Activated CD4-positive, alpha-beta T cell treated with anti-CD3 and anti-CD28 coated beads for 36 hours (primary cell): ENCODE data around the gene GDF11. TPM values are rescaled to one million over a fixed set of nuclear protein-coding genes. Genes with fewer than 3 reads are reported as not detected.
A peak's percentile ranks its signal among the peaks of the same experiment; 100 is the strongest.

Source experiments
- ATAC-seq: fragments of 200-7000 bp; cut with Tn5 transposase; one replicate; pipeline ENCODE4 v1.10.0; 2021; ENCODE audit warnings: mild to moderate bottlenecking, moderate library complexity
- CTCF ChIA-PET: fragments of 350-600 bp; sonication (Branson Sonifier 250); formaldehyde crosslinking; loops from one replicate; lab custom pipeline; 2021; ENCODE audit warnings: antibody characterized with exemption; lab: Charles Lee
- POLR2A ChIA-PET: fragments of 350-600 bp; sonication (Branson Sonifier 250); formaldehyde crosslinking; loops from one replicate; lab custom pipeline; 2021; ENCODE audit warnings: antibody characterized with exemption, inconsistent platforms; lab: Charles Lee
- DNase-seq: peaks from one replicate; pipeline ENCODE4 v3.0.0-alpha.2; 2020
- H3K27ac Mint-ChIP-seq: one replicate; pipeline ENCODE4 v1.8.0; 2021; ENCODE audit warnings: mixed read lengths
- H3K27me3 Mint-ChIP-seq: one replicate; pipeline ENCODE4 v1.8.0; 2021; ENCODE audit warnings: mixed read lengths
- H3K36me3 Mint-ChIP-seq: one replicate; pipeline ENCODE4 v1.8.0; 2021; ENCODE audit warnings: low read depth, mixed read lengths
- H3K4me1 Mint-ChIP-seq: one replicate; pipeline ENCODE4 v1.8.0; 2021; ENCODE audit warnings: mixed read lengths
- H3K4me3 Mint-ChIP-seq: one replicate; pipeline ENCODE4 v1.8.0; 2021; ENCODE audit warnings: mild to moderate bottlenecking, moderate library complexity, mixed read lengths
- H3K9me3 Mint-ChIP-seq: one replicate; pipeline ENCODE4 v1.8.0; 2021; ENCODE audit warnings: low read depth, mixed read lengths
- intact Hi-C, 2 experiments: fragments of 100-400 bp; cut with DNase I in 1 of 2; cut with micrococcal nuclease in 1 of 2; formaldehyde crosslinking; loops; one replicate each; pipeline versions ENCODE4 v1.14.2 to v1.15.1; 2022 to 2024; cut with DNase I, micrococcal nuclease
- total RNA-seq, 2 experiments: library from RNA; stranded (reverse); gene quantifications; one replicate each; pipeline ENCODE4 v1.2.3, GENCODE V29; 2021

GDF11 gene
- total RNA-seq, 2 experiments from 2014 or later, result 7.5 to 9.5 TPM

- Mint-ChIP-seq H3K27ac (no peak overlapping the region), H3K9me3 (no peaks in the 10 kb centered on the region), H3K4me1 (peaks cover 22% of the 10 kb centered on the region), H3K36me3 (peaks cover 9% of the 10 kb centered on the region), H3K4me3 (no peak overlapping the region), H3K27me3 (no peaks in the 10 kb centered on the region)
- ATAC-seq, result peak; percentile 54
- DNase-seq, result peak; percentile 86
- CTCF ChIA-PET, result interaction anchor here (0.7 to 2.3 kb wide), 14 partner anchors 8 to 319 kb away, joined by 3 to 19 read pairs (median 4); partner anchors contain the start of genes BLOC1S1 and RAB5B
- intact Hi-C loops, result loop anchor here in 1 of 2 experiments (1.0 kb wide), 1 partner anchor 13 kb away; no protein-coding TSS in a partner anchor
- POLR2A ChIA-PET, result interaction anchor here (1.1 kb wide), 1 partner anchor 13 kb away, joined by 4 read pairs; no protein-coding TSS in a partner anchor
Observed at GRCh38 chr12:55724226-55724939, 18.5 kb upstream of the GDF11 start.

GRCh38 chr12:55724940-55725309, 18.0 kb upstream of the GDF11 start:
- DNase-seq (no peak), ATAC-seq (no peak)
- no peaks in the 10 kb centered on the region for H3K9me3 Mint-ChIP-seq
- CTCF ChIA-PET, result interaction anchor here (0.7 to 1.8 kb wide), 13 partner anchors 9 to 319 kb away, joined by 3 to 18 read pairs (median 4); partner anchors contain the start of genes BLOC1S1 and RAB5B
- H3K27ac Mint-ChIP-seq, result no peak overlapping the region
- no peaks in the 10 kb centered on the region for H3K27me3 Mint-ChIP-seq
- no peak overlapping the region for H3K4me3 Mint-ChIP-seq
- POLR2A ChIA-PET, result interaction anchor here (0.5 to 1.1 kb wide), 3 partner anchors 12 to 84 kb away, joined by 4 read pairs; no protein-coding TSS in a partner anchor
- H3K36me3 Mint-ChIP-seq, result peaks cover 9% of the 10 kb centered on the region
- H3K4me1 Mint-ChIP-seq, result peaks cover 24% of the 10 kb centered on the region
- intact Hi-C loops, result loop anchor here in 1 of 2 experiments (1.0 kb wide), 1 partner anchor 12 kb away; no protein-coding TSS in a partner anchor

- ATAC-seq (no peak), DNase-seq (no peak)
- ChIA-PET POLR2A (interaction anchor here (0.5 to 1.1 kb wide), 3 partner anchors 12 to 84 kb away, joined by 4 read pairs; no protein-coding TSS in a partner anchor), CTCF (interaction anchor here (0.9 to 1.8 kb wide), 8 partner anchors 8 to 318 kb away, joined by 3 to 18 read pairs (median 4); partner anchors contain the start of genes BLOC1S1 and RAB5B)
- no peak overlapping the region for H3K4me3 Mint-ChIP-seq
- H3K9me3 Mint-ChIP-seq, result no peaks in the 10 kb centered on the region
- H3K4me1 Mint-ChIP-seq, result peaks cover 31% of the 10 kb centered on the region
- H3K27ac Mint-ChIP-seq, result no peak overlapping the region
- intact Hi-C loops, result no loop called here
- no peaks in the 10 kb centered on the region for H3K27me3 Mint-ChIP-seq
- H3K36me3 Mint-ChIP-seq, result peaks cover 9% of the 10 kb centered on the region
Observed at GRCh38 chr12:55725556-55725955, 17.4 kb upstream of the GDF11 start.

- peak overlapping the region; percentile 93 for H3K4me3 Mint-ChIP-seq
- intact Hi-C loops, result no loop called here
- H3K4me1 Mint-ChIP-seq, result peaks cover 34% of the 10 kb centered on the region
- ChIA-PET POLR2A (no interaction called here), CTCF (interaction anchor here (0.6 to 1.1 kb wide), 2 partner anchors 9 to 11 kb away, joined by 3 read pairs; no protein-coding TSS in a partner anchor)
- DNase-seq (no peak), ATAC-seq (no peak)
- H3K36me3 Mint-ChIP-seq, result peaks cover 9% of the 10 kb centered on the region
- H3K27me3 Mint-ChIP-seq, result no peaks in the 10 kb centered on the region
- H3K27ac Mint-ChIP-seq, result peak overlapping the region; percentile 45
- H3K9me3 Mint-ChIP-seq, result no peaks in the 10 kb centered on the region
Observed at GRCh38 chr12:55726971-55727370, 16.0 kb upstream of the GDF11 start.

- H3K4me3 Mint-ChIP-seq, result peak overlapping the region; percentile 93
- intact Hi-C loops, result loop anchor here in 1 of 2 experiments (2.0 kb wide), 1 partner anchor 313 kb away; the partner anchor contains the start of gene RPS26
- no peaks in the 10 kb centered on the region for H3K9me3 Mint-ChIP-seq
- peak overlapping the region; percentile 45 for H3K27ac Mint-ChIP-seq
- ChIA-PET POLR2A (no interaction called here), CTCF (interaction anchor here (1.1 kb wide), 1 partner anchor 11 kb away, joined by 3 read pairs; no protein-coding TSS in a partner anchor)
- peaks cover 34% of the 10 kb centered on the region for H3K4me1 Mint-ChIP-seq
- ATAC-seq (no peak), DNase-seq (no peak)
- H3K27me3 Mint-ChIP-seq, result no peaks in the 10 kb centered on the region
- peaks cover 9% of the 10 kb centered on the region for H3K36me3 Mint-ChIP-seq
Observed at GRCh38 chr12:55727643-55728185, 15.2 kb upstream of the GDF11 start.

- ChIA-PET POLR2A (interaction anchor here (0.6 to 2.0 kb wide), 2 partner anchors 10 to 304 kb away, joined by 3 to 9 read pairs; no protein-coding TSS in a partner anchor), CTCF (interaction anchor here (0.5 to 2.8 kb wide), 5 partner anchors 10 to 90 kb away, joined by 3 to 48 read pairs (median 4); partner anchors contain the start of gene BLOC1S1)
- intact Hi-C loops, result loop anchor here in 1 of 2 experiments (2.0 kb wide), 1 partner anchor 312 kb away; the partner anchor contains the start of gene RPS26
- Mint-ChIP-seq H3K27me3 (no peaks in the 10 kb centered on the region), H3K27ac (peak overlapping the region; percentile 45), H3K9me3 (no peaks in the 10 kb centered on the region), H3K4me1 (peaks cover 34% of the 10 kb centered on the region), H3K36me3 (peaks cover 9% of the 10 kb centered on the region), H3K4me3 (peak overlapping the region; percentile 93)
- DNase-seq (peak; percentile 45), ATAC-seq (peak; percentile 6)
Observed at GRCh38 chr12:55728186-55728938, 14.6 kb upstream of the GDF11 start.

- POLR2A ChIA-PET, result interaction anchor here (0.6 to 2.0 kb wide), 4 partner anchors 9 to 314 kb away, joined by 3 to 9 read pairs (median 3); no protein-coding TSS in a partner anchor
- CTCF ChIA-PET, result interaction anchor here (0.5 to 2.8 kb wide), 17 partner anchors 10 to 389 kb away, joined by 3 to 48 read pairs (median 4); partner anchors contain the start of genes BLOC1S1, DNAJC14, RDH5 and ZC3H10
- Mint-ChIP-seq H3K27me3 (no peaks in the 10 kb centered on the region), H3K4me1 (peaks cover 34% of the 10 kb centered on the region), H3K27ac (peak within 1 kb of the TSS; percentile 95), H3K9me3 (no peaks in the 10 kb centered on the region), H3K36me3 (peaks cover 9% of the 10 kb centered on the region), H3K4me3 (peak within 1 kb of the TSS; percentile 93)
- peak; percentile 89 for DNase-seq
- intact Hi-C loops, result loop anchor here (1.0 to 2.0 kb wide), 4 partner anchors 9 to 312 kb away; partner anchors contain the start of genes BLOC1S1 (in 2 of the 2), PYM1 (in 1 of the 2) and RPS26 (in 1 of the 2)
- ATAC-seq, result peak; percentile 73
Observed at GRCh38 chr12:55728939-55729818, 13.7 kb upstream of the GDF11 start, which contains the start of gene CD63. Gene CD63, minus strand, starts transcription at chr12:55729009. Its CDS starts 668 bp downstream, at chr12:55728341.

GRCh38 chr12:55729819-55730818, 12.8 kb upstream of the GDF11 start:
- peaks cover 30% of the 10 kb centered on the region for H3K4me1 Mint-ChIP-seq
- H3K36me3 Mint-ChIP-seq, result peaks cover 5% of the 10 kb centered on the region
- peak overlapping the region; percentile 95 for H3K27ac Mint-ChIP-seq
- intact Hi-C loops, result loop anchor here (1.0 to 2.0 kb wide), 5 partner anchors 8 to 375 kb away; partner anchors contain the start of genes BLOC1S1 (in 2 of the 2), PA2G4 (in 1 of the 2), PYM1 (in 1 of the 2) and RPS26 (in 1 of the 2)
- ChIA-PET POLR2A (interaction anchor here (0.9 to 2.0 kb wide), 3 partner anchors 8 to 313 kb away, joined by 3 to 9 read pairs (median 3); no protein-coding TSS in a partner anchor), CTCF (interaction anchor here (0.6 to 2.8 kb wide), 18 partner anchors 9 to 539 kb away, joined by 3 to 48 read pairs (median 4); partner anchors contain the start of genes BLOC1S1, DNAJC14, RDH5 and ZC3H10)
- H3K4me3 Mint-ChIP-seq, result peak overlapping the region; percentile 93
- DNase-seq (peak; percentile 51), ATAC-seq (peak; percentile 34)
- no peaks in the 10 kb centered on the region for H3K9me3 Mint-ChIP-seq
- no peaks in the 10 kb centered on the region for H3K27me3 Mint-ChIP-seq

- ATAC-seq, result no peak
- no peaks in the 10 kb centered on the region for H3K27me3 Mint-ChIP-seq
- no peak for DNase-seq
- intact Hi-C loops, result no loop called here
- no peak overlapping the region for H3K27ac Mint-ChIP-seq
- ChIA-PET POLR2A (no interaction called here), CTCF (no interaction called here)
- no peaks in the 10 kb centered on the region for H3K9me3 Mint-ChIP-seq
- peaks cover 24% of the 10 kb centered on the region for H3K4me1 Mint-ChIP-seq
- no peaks in the 10 kb centered on the region for H3K36me3 Mint-ChIP-seq
- no peak overlapping the region for H3K4me3 Mint-ChIP-seq
Observed at GRCh38 chr12:55732288-55732687, 10.6 kb upstream of the GDF11 start.
